HCT116 (cell line): Measurements from ENCODE around the gene AKR1E2. TPM values are rescaled to one million over a fixed set of nuclear protein-coding genes. Genes with fewer than 3 reads are reported as not detected.

Experiments used
- ATAC-seq: fragments of 200-7000 bp; cut with Tn5 transposase; 2 replicates; pipeline ENCODE4 v1.9.1; 2020; ENCODE audit warnings: mild to moderate bottlenecking, moderate library complexity
- BruUV-seq: library from RNA; stranded (reverse); fragments of 400-500 nt; replicated peaks from 2 replicates; lab custom pipeline; 2021; lab: Mats Ljungman, UMichigan
- CTCF ChIA-PET: fragments of 300-600 bp; sonication (Branson Sonifier 250); formaldehyde crosslinking; loops from one replicate; lab custom pipeline; 2021; ENCODE audit warnings: antibody characterized with exemption; lab: Charles Lee
- POLR2A ChIA-PET: fragments of 300-600, 350-600 bp; sonication (Branson Sonifier 250); formaldehyde crosslinking; loops from one replicate; lab custom pipeline; 2021; ENCODE audit warnings: antibody characterized with exemption; lab: Charles Lee
- RAD21 ChIA-PET, 2 experiments: fragments of 300-600 bp; sonication (Branson Sonifier 250); formaldehyde crosslinking; loops; one replicate each; lab custom pipeline; 2023; ENCODE audit warnings: low total read pairs in 2 of 2; ENCODE audit not compliant: uncharacterized antibody in 2 of 2, unreplicated experiment in 2 of 2, low non-redundant PET in 1 of 2; lab: Charles Lee
- DNase-seq: peaks from one replicate; pipeline ENCODE4 v3.0.0-alpha.2; 2010; ENCODE audit warnings: low read depth, low spot score
- H2AFZ ChIP-seq: fragments of 200-600 bp; shearing (Covaris generic), sonication (generic); 2 replicates; pipeline ENCODE4 v1.6.1; 2017; ENCODE audit warnings: low read depth, mixed run types, mixed read lengths, antibody characterized with exemption, low read length; ENCODE audit not compliant: poor library complexity, severe bottlenecking
- H3K27ac ChIP-seq: 2 replicates; pipeline ENCODE4 v1.5.1; 2012; ENCODE audit warnings: low read depth, low read length
- H3K27me3 ChIP-seq: fragments of 200-600 bp; sonication (generic); 2 replicates; pipeline ENCODE4 v1.6.1; 2016; ENCODE audit warnings: mixed run types, low read length, mixed read lengths; ENCODE audit not compliant: insufficient read depth
- H3K36me3 ChIP-seq, 2 experiments: fragments of 200-500 bp in 1 of 2; fragments of 200-600 bp in 1 of 2; sonication (Bioruptor generic) in 1 of 2; sonication (generic) in 1 of 2; 2 replicates each; pipeline versions ENCODE4 v1.5.1 to v1.6.1; 2014 to 2016; ENCODE audit warnings: low read length in 2 of 2, inconsistent platforms in 1 of 2, mixed read lengths in 1 of 2, mixed run types in 1 of 2; ENCODE audit not compliant: insufficient read depth in 2 of 2, control insufficient read depth in 1 of 2
- H3K4me1 ChIP-seq, 2 experiments: fragments of 200-600 bp in 1 of 2; sonication (generic) in 1 of 2; 2 replicates each; pipeline versions ENCODE4 v1.5.1 to v1.6.1; 2012 to 2017; ENCODE audit warnings: low read length in 2 of 2, inconsistent platforms in 1 of 2, mild to moderate bottlenecking in 1 of 2, mixed read lengths in 1 of 2, mixed run types in 1 of 2, moderate library complexity in 1 of 2; ENCODE audit not compliant: insufficient read depth in 2 of 2, control insufficient read depth in 1 of 2
- H3K4me2 ChIP-seq: fragments of 200-600 bp; sonication (generic); 2 replicates; pipeline ENCODE4 v1.6.1; 2017; ENCODE audit warnings: mixed run types, low read length, mixed read lengths
- H3K4me3 ChIP-seq, 2 experiments: fragments of 200-600 bp in 1 of 2; sonication (generic) in 1 of 2; replicated peaks in 1 of 2; 2 replicates each; pipeline ENCODE4 v1.5.1; 2011 to 2016; ENCODE audit warnings: low read length in 2 of 2, control low read depth in 1 of 2, low read depth in 1 of 2, mild to moderate bottlenecking in 1 of 2, mixed read lengths in 1 of 2, mixed run types in 1 of 2
- H3K79me2 ChIP-seq: fragments of 200-600 bp; sonication (generic); 2 replicates; pipeline ENCODE4 v1.6.1; 2017; ENCODE audit warnings: mild to moderate bottlenecking, mixed run types, low read length, moderate library complexity, mixed read lengths; ENCODE audit not compliant: insufficient read depth
- H3K9ac ChIP-seq: fragments of 200-600 bp; sonication (generic); 2 replicates; pipeline ENCODE4 v1.6.1; 2016; ENCODE audit warnings: low read length, mixed read lengths
- H3K9me2 ChIP-seq: fragments of 200-600 bp; sonication (generic), shearing (Covaris generic); 2 replicates; pipeline ENCODE4 v1.6.1; 2017; ENCODE audit warnings: mixed run types, mild to moderate bottlenecking, moderate library complexity; ENCODE audit not compliant: insufficient read depth
- H3K9me3 ChIP-seq, 2 experiments: fragments of 200-500 bp in 1 of 2; fragments of 200-600 bp in 1 of 2; sonication (Bioruptor generic) in 1 of 2; sonication (generic) in 1 of 2; 2 replicates each; pipeline ENCODE4 v1.6.1; 2014 to 2017; ENCODE audit warnings: low read length in 2 of 2, mixed read lengths in 2 of 2, inconsistent platforms in 1 of 2, low read depth in 1 of 2, mild to moderate bottlenecking in 1 of 2, mixed run types in 1 of 2, moderate library complexity in 1 of 2; ENCODE audit not compliant: control insufficient read depth in 1 of 2, insufficient read depth in 1 of 2
- H4K20me1 ChIP-seq: fragments of 200-600 bp; sonication (generic), shearing (Covaris generic); 2 replicates; pipeline ENCODE4 v1.6.1; 2017; ENCODE audit warnings: mixed run types, mild to moderate bottlenecking, moderate library complexity; ENCODE audit not compliant: insufficient read depth
- CTCF ChIP-seq, 3 experiments: fragments of 200-600 bp in 1 of 3; sonication (generic) in 1 of 3; IDR thresholded peaks in 2 of 3; conservative IDR thresholded peaks in 1 of 3; 2 replicates each; pipeline ENCODE4 v1.5.1; 2012 to 2017; ENCODE audit warnings: low read depth in 2 of 3, low read length in 2 of 3, antibody characterized with exemption in 1 of 3, borderline replicate concordance in 1 of 3, control low read depth in 1 of 3, mild to moderate bottlenecking in 1 of 3, mixed read lengths in 1 of 3, mixed run types in 1 of 3, moderate library complexity in 1 of 3; ENCODE audit not compliant: insufficient read depth in 1 of 3
- ELF1 ChIP-seq: IDR thresholded peaks from 2 replicates; pipeline ENCODE4 v1.6.1; 2012; ENCODE audit warnings: low read depth, borderline replicate concordance
- EZH2 ChIP-seq: fragments of 200-600 bp; sonication (generic); IDR thresholded peaks from 2 replicates; pipeline ENCODE4 v1.6.1; 2017; ENCODE audit warnings: antibody characterized with exemption, mixed run types
- FOSL1 ChIP-seq: IDR thresholded peaks from 2 replicates; pipeline ENCODE4 v1.6.1; 2012; ENCODE audit warnings: low read depth
- JUND ChIP-seq: IDR thresholded peaks from 2 replicates; pipeline ENCODE4 v1.6.1; 2012
- POLR2A ChIP-seq: IDR thresholded peaks from 2 replicates; pipeline ENCODE4 v1.7.0; 2011; ENCODE audit warnings: borderline replicate concordance; ENCODE audit not compliant: insufficient read depth, insufficient read length; ENCODE audit errors: extremely low read depth
- POLR2AphosphoS5 ChIP-seq: IDR thresholded peaks from 2 replicates; pipeline ENCODE4 v1.6.1; 2011; ENCODE audit warnings: mild to moderate bottlenecking, low read depth, low read length, moderate library complexity
- REST ChIP-seq: IDR thresholded peaks from 2 replicates; pipeline ENCODE4 v1.6.1; 2012; ENCODE audit warnings: low read depth
- SRF ChIP-seq: IDR thresholded peaks from 2 replicates; pipeline ENCODE4 v1.6.1; 2012; ENCODE audit warnings: low read depth
- TCF7L2 ChIP-seq: IDR thresholded peaks from 2 replicates; pipeline ENCODE4 v1.7.0; 2011; ENCODE audit warnings: borderline replicate concordance, inconsistent platforms; ENCODE audit not compliant: insufficient read depth, insufficient read length; ENCODE audit errors: extremely low read depth
- ZFX ChIP-seq: fragments of 450-650 bp; IDR thresholded peaks from 2 replicates; pipeline ENCODE4 v1.6.1; 2017
- ZNF274 ChIP-seq: fragments of 200-500 bp; sonication (Bioruptor generic); IDR thresholded peaks from 2 replicates; pipeline ENCODE4 v1.6.1; 2014; ENCODE audit warnings: mild to moderate bottlenecking, low read depth, low read length, inconsistent platforms
- intact Hi-C: fragments of 100-400 bp; cut with micrococcal nuclease; formaldehyde crosslinking; loops from 2 replicates; pipeline ENCODE4 v1.10.0; 2022
- total RNA-seq: library from RNA; stranded (reverse); gene quantifications from one replicate; pipeline ENCODE4 v1.2.1, GENCODE V29; 2021; ENCODE audit not compliant: unreplicated experiment

Gene AKR1E2
- total RNA-seq, 1 experiment from 2014 or later = 5.0 TPM

- no peak for ATAC-seq
- Histone ChIP-seq H3K4me3 (no peak overlapping the region), H3K9me3 (0 out of 4 replicates have a peak, but pooled peaks cover 0 to 5% of the 10 kb centered on the region in 2 experiments), H3K4me2 (no peak overlapping the region), H3K36me3 (no peaks in the 10 kb centered on the region), H4K20me1 (no peaks in the 10 kb centered on the region), H3K27ac (no peak overlapping the region), H2AFZ (no peak overlapping the region), H3K27me3 (no peaks in the 10 kb centered on the region), H3K79me2 (no peaks in the 10 kb centered on the region), H3K9ac (no peak overlapping the region), H3K9me2 (no peaks in the 10 kb centered on the region), H3K4me1 (peaks cover 0 to 15% of the 10 kb centered on the region in 2 experiments; a peak in 1 of 4 replicates)
- intact Hi-C loops = loop anchor here (10.0 kb wide), 1 partner anchor 808 kb away; no protein-coding TSS in a partner anchor
- DNase-seq = no peak
- ChIA-PET RAD21 (no interaction called here), POLR2A (no interaction called here), CTCF (no interaction called here)
- TF ChIP-seq ZFX (no peak), SRF (no peak)
- no TSS peak for BruUV-seq
Measured at GRCh38 chr10:4816966-4817365, 9.0 kb upstream of the AKR1E2 start.

- ChIA-PET POLR2A (no interaction called here), RAD21 (no interaction called here), CTCF (no interaction called here)
- H3K27me3 ChIP-seq = no peaks in the 10 kb centered on the region
- no peaks in the 10 kb centered on the region for H3K36me3 ChIP-seq
- 0 out of 4 replicates have a peak, but pooled peaks cover 0 to 5% of the 10 kb centered on the region in 2 experiments for H3K9me3 ChIP-seq
- no peak for TF ChIP-seq ELF1
- no peak for TF ChIP-seq JUND
- TF ChIP-seq EZH2 = no peak
- TF ChIP-seq REST = no peak
- TF ChIP-seq CTCF (IDR thresholded peaks at IDR 0.05 in 2 of 3, conservative IDR thresholded peaks at IDR 0.05 in 1 of 3; ENCODE audit: borderline replicate concordance in 1 of 3, insufficient read depth in 1 of 3, low read depth in 2 of 3, low read length in 2 of 3) = no peak
- no peak for TF ChIP-seq POLR2A
- no peak for TF ChIP-seq ZNF274
- TF ChIP-seq SRF = no peak
- no peak for TF ChIP-seq FOSL1
- TF ChIP-seq TCF7L2 = no peak
- TF ChIP-seq POLR2AphosphoS5 = no peak
- H3K9me2 ChIP-seq = no peaks in the 10 kb centered on the region
- no peaks in the 10 kb centered on the region for H3K79me2 ChIP-seq
- no TSS peak for BruUV-seq
- H4K20me1 ChIP-seq = no peaks in the 10 kb centered on the region
- ATAC-seq = no peak
- H3K4me1 ChIP-seq = peaks cover 0 to 6% of the 10 kb centered on the region in 2 experiments; a peak in 1 of 4 replicates
- H3K9ac ChIP-seq = no peak overlapping the region
- H3K27ac ChIP-seq = no peak overlapping the region
- no peak overlapping the region for H3K4me2 ChIP-seq
- no peak overlapping the region for H3K4me3 ChIP-seq
- no peak for DNase-seq
- no peak overlapping the region for H2AFZ ChIP-seq
- intact Hi-C loops = loop anchor here (10.0 kb wide), 1 partner anchor 806 kb away; no protein-coding TSS in a partner anchor
Measured at GRCh38 chr10:4819067-4819466, 6.9 kb upstream of the AKR1E2 start.
